Cardiac muscle cell (in vitro differentiated cells and primary cell): ENCODE results near the gene ZNF202. TPM values are rescaled to one million over a fixed set of nuclear protein-coding genes. Genes with fewer than 3 reads are reported as not detected.

ENCODE experiments used
- DNase-seq, 2 donors: peaks; one replicate each; pipeline versions ENCODE4 v3.0.0 to v3.0.0-alpha.2; 2010 to 2017; ENCODE audit warnings: low read depth in 1 of 2, low spot score in 1 of 2
- H3K27ac ChIP-seq: fragments of 200-600 bp; sonication (generic); 2 replicates; pipeline ENCODE4 v1.5.1; 2016
- H3K27me3 ChIP-seq: fragments of 200-600 bp; sonication (generic); 2 replicates; pipeline ENCODE4 v1.6.0; 2016; ENCODE audit warnings: control low read depth
- H3K36me3 ChIP-seq: fragments of 200-600 bp; sonication (generic); 2 replicates; pipeline ENCODE4 v1.5.1; 2016; ENCODE audit warnings: control low read depth
- H3K4me1 ChIP-seq: fragments of 200-600 bp; sonication (generic); 2 replicates; pipeline ENCODE4 v1.8.1; 2017; ENCODE audit warnings: low read depth, mild to moderate bottlenecking, mixed run types
- H3K4me3 ChIP-seq: fragments of 200-600 bp; sonication (generic); 2 replicates; pipeline ENCODE4 v1.5.1; 2016; ENCODE audit warnings: mild to moderate bottlenecking
- H3K9me3 ChIP-seq: fragments of 200-600 bp; sonication (generic); 2 replicates; pipeline ENCODE4 v1.5.1; 2017; ENCODE audit warnings: low read depth, mild to moderate bottlenecking, control low read depth
- CTCF ChIP-seq: IDR thresholded peaks from 2 replicates; pipeline ENCODE4 v1.5.1; 2012; ENCODE audit warnings: low read depth, mild to moderate bottlenecking, low read length
- polyA plus RNA-seq: library from polyadenylated mRNA; unstranded; fragments of >200 nt; fragmentation: Nextera tagmentation; extraction: Ambion mirVana; gene quantifications from 2 replicates; pipeline ENCODE4 v1.2.1, GENCODE V29; 2016
- total RNA-seq: library from RNA; depleted of rRNA; stranded (reverse); fragments of >200 nt; gene quantifications from 2 replicates; pipeline ENCODE4 v1.2.3, GENCODE V29; 2016

The ZNF202 gene
- total and polyA plus RNA-seq, 2 experiments from 2014 or later = 4.8 to 12.0 TPM

GRCh38 chr11:123760894-123761293 lies 19.4 kb upstream of the ZNF202 start:
- no peak overlapping the region for H3K4me3 ChIP-seq

GRCh38 chr11:123757976-123758375 lies 16.5 kb upstream of the ZNF202 start:
- H3K36me3 ChIP-seq = no peaks in the 10 kb centered on the region
- DNase-seq = no peak
- no peaks in the 10 kb centered on the region for H3K27me3 ChIP-seq
- H3K27ac ChIP-seq = no peak overlapping the region
- no peak for TF ChIP-seq CTCF
- no peak overlapping the region for H3K4me3 ChIP-seq
- H3K4me1 ChIP-seq = no peaks in the 10 kb centered on the region
- no peaks in the 10 kb centered on the region for H3K9me3 ChIP-seq

More at GRCh38 chr11:123760894-123761293, 19.4 kb upstream of the ZNF202 start:
- Histone ChIP-seq H3K9me3 (no peaks in the 10 kb centered on the region), H3K27me3 (no peaks in the 10 kb centered on the region), H3K4me1 (no peaks in the 10 kb centered on the region), H3K36me3 (no peaks in the 10 kb centered on the region), H3K27ac (no peak overlapping the region)
- no peak for DNase-seq
- no peak for TF ChIP-seq CTCF

GRCh38 chr11:123755813-123756212 lies 14.4 kb upstream of the ZNF202 start:
- Histone ChIP-seq H3K27ac (no peak overlapping the region), H3K36me3 (no peaks in the 10 kb centered on the region), H3K9me3 (no peaks in the 10 kb centered on the region), H3K27me3 (no peaks in the 10 kb centered on the region), H3K4me1 (no peaks in the 10 kb centered on the region), H3K4me3 (no peak overlapping the region)
- no peak for DNase-seq
- TF ChIP-seq CTCF = no peak

- no peak for DNase-seq
- H3K36me3 ChIP-seq = no peaks in the 10 kb centered on the region
These were observed 13.9 kb upstream of the ZNF202 start for GRCh38 chr11:123755344-123755743.

GRCh38 chr11:123754101-123754568 lies 12.7 kb upstream of the ZNF202 start, which contains the start of gene OR6X1:
Gene OR6X1 (minus strand): TSS chr11:123754518. CDS start chr11:123754518, 0 bp downstream.
- Histone ChIP-seq H3K4me1 (no peaks in the 10 kb centered on the region), H3K9me3 (no peaks in the 10 kb centered on the region)
- no peak for TF ChIP-seq CTCF

More at GRCh38 chr11:123755344-123755743, 13.9 kb upstream of the ZNF202 start:
- Histone ChIP-seq H3K27ac (no peak overlapping the region), H3K4me3 (no peak overlapping the region), H3K27me3 (no peaks in the 10 kb centered on the region), H3K4me1 (no peaks in the 10 kb centered on the region), H3K9me3 (no peaks in the 10 kb centered on the region)
- TF ChIP-seq CTCF = no peak

More at GRCh38 chr11:123754101-123754568, 12.7 kb upstream of the ZNF202 start, which contains the start of gene OR6X1:
- Histone ChIP-seq H3K27ac (no peak within 1 kb of the TSS), H3K4me3 (no peak within 1 kb of the TSS), H3K27me3 (no peaks in the 10 kb centered on the region), H3K36me3 (no peaks in the 10 kb centered on the region)
- DNase-seq = no peak
